ENCODE results near the gene AP4S1.
"Not testable (repeated sequence)": the region's sequence is repeated elsewhere in the genome, so short reads cannot be mapped to it uniquely, and the experiment has no call there.

The AP4S1 gene

GRCh38 chr14:31090883-31091764 lies 65.7 kb downstream of the AP4S1 start:
- no peak for DNase-seq

- DNase-seq: no peak
Measured at GRCh38 chr14:31092160-31092708, 66.8 kb downstream of the AP4S1 start.

GRCh38 chr14:31093884-31094839 lies 68.7 kb downstream of the AP4S1 start:
- not testable (repeated sequence) for DNase-seq

DNA sequence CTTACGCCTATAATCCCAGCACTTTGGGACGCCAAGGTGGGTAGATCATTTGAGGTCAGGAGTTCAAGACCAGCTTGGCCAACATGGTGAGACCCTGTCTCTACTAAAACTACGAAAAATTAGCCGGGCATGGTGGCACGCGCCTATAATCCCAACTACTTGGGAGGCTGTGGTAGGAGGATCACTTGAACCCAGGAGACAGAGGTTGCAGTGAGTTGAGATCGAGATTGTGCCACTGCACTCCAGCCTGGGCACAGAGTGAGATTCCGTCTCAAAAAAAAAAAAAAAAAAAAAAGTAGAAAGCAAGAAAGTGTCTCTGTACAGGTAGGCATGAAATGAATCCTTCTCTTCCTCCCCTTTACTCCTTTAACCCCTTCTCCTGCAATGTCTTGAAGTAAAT lies 70.4 kb downstream of the AP4S1 start:
- not testable (repeated sequence) for DNase-seq

- no peak for DNase-seq
Measured at GRCh38 chr14:31096255-31096654, 70.8 kb downstream of the AP4S1 start.

- DNase-seq: no peak
Measured at GRCh38 chr14:31097081-31097480, 71.6 kb downstream of the AP4S1 start.

DNA sequence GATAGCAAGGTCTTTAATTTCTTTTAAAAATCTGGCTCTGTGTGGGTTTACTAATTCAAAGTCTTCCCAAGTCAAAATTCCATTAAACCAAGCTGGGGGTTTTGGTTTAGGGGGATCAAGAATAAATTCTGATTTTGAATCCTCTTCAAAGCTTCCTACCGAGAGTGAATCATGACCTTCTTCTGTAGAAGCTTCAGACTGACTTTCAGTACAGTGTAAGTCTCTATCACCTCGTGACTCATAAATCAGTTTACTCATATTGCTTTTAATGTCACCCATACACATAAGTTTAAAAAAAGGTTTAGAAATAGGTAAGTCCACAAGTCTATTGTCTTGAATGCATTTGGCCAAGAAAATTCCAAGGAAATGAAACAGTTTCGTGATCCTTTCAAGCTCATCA lies 81.3 kb downstream of the AP4S1 start:
- DNase-seq: no peak

GRCh38 chr14:31109257-31109656 lies 83.8 kb downstream of the AP4S1 start:
- DNase-seq: no peak

DNA sequence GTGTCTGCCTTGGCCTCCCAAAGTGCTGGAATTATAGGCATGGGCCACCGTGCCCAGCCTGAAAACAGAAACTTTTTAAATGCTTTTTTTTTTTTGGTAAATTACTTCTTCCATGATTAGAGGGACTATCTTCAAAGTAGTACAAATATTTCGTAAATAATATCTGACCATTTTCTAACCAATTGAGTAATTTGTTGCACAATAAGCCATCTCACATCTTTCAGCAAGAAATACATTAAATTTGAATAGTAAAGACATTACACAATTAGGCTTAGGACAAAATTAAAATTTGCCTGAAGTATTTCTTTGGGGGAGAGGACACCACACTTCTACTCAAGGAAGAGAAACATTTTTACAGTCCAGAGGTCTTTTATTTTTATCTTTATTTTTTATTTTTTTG lies 85.4 kb downstream of the AP4S1 start:
- no peak for DNase-seq

DNA sequence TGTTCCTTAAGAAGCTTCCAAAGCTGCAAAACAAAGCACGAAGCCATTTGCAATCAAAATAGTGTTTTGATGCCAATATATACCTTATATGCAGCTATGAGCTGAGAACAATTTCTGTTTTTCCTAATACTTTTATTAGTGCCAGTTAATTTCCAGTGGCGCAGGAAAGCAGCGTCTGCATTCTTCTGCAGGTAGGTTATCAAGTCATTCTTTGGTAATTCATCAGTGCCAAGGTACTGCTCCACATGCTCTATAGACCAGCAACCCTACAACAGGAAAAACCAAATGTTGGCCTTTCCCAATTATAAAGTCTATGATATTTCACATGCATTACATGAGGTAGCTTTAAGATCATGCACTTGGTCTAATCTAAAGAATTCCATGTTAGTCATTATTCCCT lies 88.3 kb downstream of the AP4S1 start:
- no peak for DNase-seq

DNA sequence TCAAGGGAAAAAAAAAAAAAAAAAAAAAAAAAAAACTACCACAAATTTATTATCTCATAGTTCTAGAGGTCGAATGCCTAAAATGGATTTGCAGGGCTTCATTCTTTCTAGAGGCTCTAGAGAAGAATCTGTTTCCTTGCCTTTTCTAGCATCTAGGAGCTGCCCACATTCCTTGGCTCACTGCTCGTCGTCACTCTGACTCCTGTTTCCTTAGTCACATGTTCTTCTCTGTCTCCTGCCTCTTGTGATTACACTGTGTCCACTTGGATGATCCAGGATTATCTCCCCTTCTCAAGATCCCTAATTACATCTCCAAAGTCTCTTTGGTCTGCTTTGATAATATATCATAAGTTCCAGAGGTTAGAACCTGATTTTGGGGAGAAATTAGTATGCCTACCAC lies 93.4 kb downstream of the AP4S1 start:
- DNase-seq: no peak

GRCh38 chr14:31122098-31122611 lies 96.7 kb downstream of the AP4S1 start:
- no peak for DNase-seq

- DNase-seq: no peak
Measured at GRCh38 chr14:31122921-31123320, 97.5 kb downstream of the AP4S1 start.

DNA sequence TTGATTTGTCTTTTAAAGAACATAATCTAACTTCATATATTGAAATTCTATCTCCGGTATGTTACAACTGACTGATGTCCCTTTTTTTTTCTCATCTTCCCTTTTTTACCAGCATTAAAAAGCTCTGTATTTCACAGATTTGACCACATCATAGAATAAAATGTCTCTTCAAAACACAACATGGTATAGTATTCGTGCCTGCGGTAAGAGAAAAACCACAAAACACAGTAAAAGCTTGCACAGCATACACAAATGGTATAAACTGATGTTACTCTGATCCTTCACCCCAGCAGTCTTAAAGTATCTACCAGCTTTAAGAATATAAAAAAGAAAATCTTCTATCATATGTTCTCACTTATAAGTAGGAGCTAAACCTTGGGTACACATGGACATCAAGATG lies 98.7 kb downstream of the AP4S1 start:
- DNase-seq: peak; percentile 65

DNA sequence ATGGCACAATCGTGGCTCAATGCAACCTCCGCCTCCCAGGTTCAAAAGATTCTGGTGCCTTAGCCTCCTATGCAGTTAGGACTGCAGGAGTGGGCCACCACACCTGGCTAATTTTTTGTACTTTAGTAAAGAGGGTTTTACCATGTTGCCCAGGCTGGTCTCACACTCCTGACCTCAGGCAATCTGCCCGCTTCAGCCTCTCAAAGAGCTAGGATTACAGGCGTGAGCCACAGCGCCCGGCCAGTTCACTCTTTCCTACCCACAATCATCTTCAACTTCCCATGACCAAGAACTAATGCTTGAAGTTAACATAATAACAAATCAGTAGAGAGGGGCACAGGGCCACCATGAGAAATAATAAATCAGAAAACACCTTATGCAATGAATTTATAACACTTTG lies 99.8 kb downstream of the AP4S1 start:
- no peak for DNase-seq

- DNase-seq: no peak
Measured at GRCh38 chr14:31126680-31127079, 101.2 kb downstream of the AP4S1 start.

GRCh38 chr14:31127690-31128089 lies 102.2 kb downstream of the AP4S1 start:
- DNase-seq: peak; percentile 84

DNA sequence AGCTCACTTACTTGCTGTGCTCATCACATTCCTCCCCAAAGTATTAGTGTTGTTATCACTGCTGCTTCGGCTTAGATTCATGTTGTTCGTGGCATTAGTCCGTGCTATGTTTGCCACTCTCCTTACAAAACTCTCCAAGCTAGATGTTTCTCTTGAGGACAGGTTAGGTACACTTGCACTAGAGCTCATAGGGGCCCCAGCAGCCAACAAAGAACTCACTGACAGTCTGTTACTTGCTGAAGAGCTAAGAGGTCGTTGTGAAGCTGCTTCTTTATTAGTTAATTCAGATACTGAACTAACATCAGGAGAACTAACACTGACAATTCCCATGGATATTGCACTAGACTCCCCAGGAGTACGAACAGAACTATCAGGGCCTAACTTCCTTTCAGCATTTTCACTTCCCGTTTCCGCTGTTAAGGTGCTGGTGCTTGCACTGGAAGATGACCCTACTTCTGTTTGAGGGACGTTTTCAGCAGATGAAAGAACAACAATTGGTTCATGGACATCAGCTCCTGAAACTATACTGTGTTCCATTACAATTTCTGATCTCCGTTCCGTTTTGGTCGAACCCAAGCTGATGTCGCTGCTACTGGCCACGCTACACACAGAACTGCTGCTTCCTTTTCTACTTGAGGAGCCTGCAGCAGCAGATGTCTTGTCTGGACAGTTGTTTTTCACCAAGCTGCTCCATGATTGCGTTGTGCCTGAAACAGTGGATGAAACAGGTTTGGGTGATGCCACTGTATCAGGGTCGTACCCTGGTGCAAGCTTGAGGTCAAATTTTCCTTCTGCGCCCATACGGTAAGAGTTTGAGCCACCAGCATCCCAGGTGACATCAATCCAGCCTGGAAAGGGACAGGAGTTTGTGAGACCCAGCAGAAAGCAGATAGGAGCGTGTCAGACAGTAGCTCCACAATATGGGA lies 103.4 kb downstream of the AP4S1 start:
- DNase-seq: no peak

GRCh38 chr14:31133133-31133532 lies 107.7 kb downstream of the AP4S1 start:
- DNase-seq: no peak

- DNase-seq: no peak
Measured at GRCh38 chr14:31137214-31137889, 111.9 kb downstream of the AP4S1 start.

- no peak for DNase-seq
Measured at GRCh38 chr14:31138301-31138700, 112.9 kb downstream of the AP4S1 start.
